Measurements from ENCODE around the gene ZSCAN4.

The ZSCAN4 gene

DNA sequence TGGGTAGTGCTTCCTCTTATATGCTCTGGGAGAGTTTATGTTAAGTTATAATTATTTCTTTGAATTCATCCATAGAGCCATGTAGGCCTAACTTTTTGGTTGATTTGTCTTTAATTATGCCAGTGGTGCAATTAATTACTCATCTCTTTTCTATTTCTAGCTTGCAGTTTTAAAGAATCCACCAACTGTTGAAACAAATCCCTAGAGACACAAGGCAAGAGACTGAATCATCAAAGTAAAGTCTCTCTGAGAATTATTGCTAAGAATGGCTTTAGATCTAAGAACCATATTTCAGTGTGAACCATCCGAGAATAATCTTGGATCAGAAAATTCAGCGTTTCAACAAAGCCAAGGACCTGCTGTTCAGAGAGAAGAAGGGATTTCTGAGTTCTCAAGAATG lies 7.1 kb downstream of the ZSCAN4 start:
- peaks cover 6% of the 10 kb centered on the region; the same call in 1 of the 2 replicates for H3K27me3 ChIP-seq (ENCODE audit: insufficient read depth, low read length)

DNA sequence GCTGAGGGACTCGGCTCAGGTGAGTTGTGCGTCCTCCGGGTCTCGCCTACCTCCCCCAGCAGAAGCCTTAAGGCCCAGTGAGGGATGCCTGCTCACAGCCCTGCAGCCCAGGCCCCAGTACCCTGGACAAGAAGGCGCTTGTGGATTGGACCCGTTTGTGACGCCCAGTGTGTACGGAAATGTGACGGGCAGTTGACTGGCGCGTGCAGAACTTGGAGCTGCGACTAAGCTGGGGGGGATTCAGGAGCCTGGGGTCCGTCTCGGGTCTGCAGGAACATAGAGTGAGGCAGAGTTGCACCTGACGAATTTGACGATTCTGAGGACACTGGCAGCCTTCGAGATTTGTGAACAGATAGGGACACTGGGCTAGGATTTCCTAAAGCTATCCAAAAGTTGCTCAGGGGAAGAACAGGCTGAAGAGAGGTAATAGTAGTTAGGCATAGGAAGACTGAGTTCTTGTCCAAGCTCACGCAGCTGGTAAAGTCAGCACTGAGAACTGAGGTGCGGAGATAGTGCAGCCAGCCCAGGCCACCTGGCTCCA lies 13.6 kb downstream of the ZSCAN4 start:
- H3K36me3 ChIP-seq (ENCODE audit: insufficient read depth, low read length): peaks cover 38% of the 10 kb centered on the region
- peak overlapping the region; percentile 95 for H3K4me3 ChIP-seq (ENCODE audit: low read depth, low read length)
- no peak overlapping the region for H3K27ac ChIP-seq (ENCODE audit: low read depth, low read length)
- H3K79me2 ChIP-seq (ENCODE audit: control insufficient read depth, insufficient read depth, low read length, unreplicated experiment): peaks cover 48% of the 10 kb centered on the region
- H3K4me1 ChIP-seq (ENCODE audit: control insufficient read depth, insufficient read depth, low read length, unreplicated experiment): peaks cover 4% of the 10 kb centered on the region
- H3K27me3 ChIP-seq (ENCODE audit: insufficient read depth, low read length): no peaks in the 10 kb centered on the region
- H2AFZ ChIP-seq (ENCODE audit: low read length, unreplicated experiment): peak overlapping the region; percentile 73

More for the DNA sequence above, 7.1 kb downstream of the ZSCAN4 start:
- H3K4me3 ChIP-seq (ENCODE audit: low read depth, low read length): no peak overlapping the region; the same call in 1 of the 2 replicates
- no peaks in the 10 kb centered on the region for H3K79me2 ChIP-seq (ENCODE audit: control insufficient read depth, insufficient read depth, low read length, unreplicated experiment)
- H3K36me3 ChIP-seq (ENCODE audit: insufficient read depth, low read length): no peaks in the 10 kb centered on the region
- peaks cover 11% of the 10 kb centered on the region for H3K4me1 ChIP-seq (ENCODE audit: control insufficient read depth, insufficient read depth, low read length, unreplicated experiment)
- H3K27ac ChIP-seq (ENCODE audit: low read depth, low read length): no peak overlapping the region
- H2AFZ ChIP-seq (ENCODE audit: low read length, unreplicated experiment): no peak overlapping the region

DNA sequence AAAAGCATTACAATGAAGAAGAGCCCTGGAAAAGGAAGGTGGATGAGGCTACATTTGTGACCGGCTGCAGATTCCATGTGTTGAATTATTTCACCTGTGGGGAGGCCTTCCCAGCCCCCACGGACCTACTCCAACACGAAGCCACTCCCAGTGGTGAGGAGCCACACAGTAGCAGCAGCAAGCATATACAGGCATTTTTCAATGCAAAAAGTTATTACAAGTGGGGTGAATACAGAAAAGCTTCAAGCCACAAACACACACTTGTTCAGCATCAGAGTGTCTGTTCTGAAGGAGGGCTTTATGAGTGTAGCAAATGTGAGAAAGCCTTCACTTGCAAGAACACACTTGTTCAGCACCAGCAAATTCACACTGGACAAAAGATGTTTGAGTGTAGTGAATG lies 18.0 kb downstream of the ZSCAN4 start:
- H3K36me3 ChIP-seq (ENCODE audit: insufficient read depth, low read length): peaks cover 57% of the 10 kb centered on the region
- no peak overlapping the region for H2AFZ ChIP-seq (ENCODE audit: low read length, unreplicated experiment)
- H3K4me1 ChIP-seq (ENCODE audit: control insufficient read depth, insufficient read depth, low read length, unreplicated experiment): peaks cover 4% of the 10 kb centered on the region
- no peak overlapping the region for H3K27ac ChIP-seq (ENCODE audit: low read depth, low read length)
- H3K27me3 ChIP-seq (ENCODE audit: insufficient read depth, low read length): no peaks in the 10 kb centered on the region
- H3K4me3 ChIP-seq (ENCODE audit: low read depth, low read length): no peak overlapping the region
- H3K79me2 ChIP-seq (ENCODE audit: control insufficient read depth, insufficient read depth, low read length, unreplicated experiment): peaks cover 57% of the 10 kb centered on the region

DNA sequence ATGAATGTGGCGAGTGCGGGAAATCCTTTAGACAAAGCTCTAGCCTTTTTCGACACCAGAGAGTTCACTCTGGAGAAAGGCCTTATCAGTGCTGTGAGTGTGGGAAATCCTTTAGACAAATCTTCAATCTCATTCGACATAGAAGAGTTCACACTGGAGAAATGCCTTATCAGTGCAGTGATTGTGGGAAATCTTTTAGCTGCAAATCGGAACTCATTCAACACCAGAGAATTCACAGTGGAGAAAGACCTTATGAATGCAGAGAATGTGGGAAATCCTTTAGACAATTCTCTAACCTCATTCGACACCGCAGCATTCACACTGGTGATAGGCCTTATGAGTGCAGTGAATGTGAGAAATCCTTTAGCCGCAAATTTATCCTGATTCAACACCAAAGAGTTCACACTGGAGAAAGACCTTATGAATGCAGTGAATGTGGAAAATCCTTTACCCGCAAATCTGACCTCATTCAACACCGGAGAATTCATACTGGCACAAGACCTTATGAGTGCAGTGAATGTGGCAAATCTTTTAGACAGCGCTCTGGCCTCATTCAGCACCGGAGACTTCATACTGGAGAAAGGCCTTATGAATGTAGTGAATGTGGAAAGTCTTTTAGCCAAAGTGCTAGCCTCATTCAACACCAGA lies 18.8 kb downstream of the ZSCAN4 start:
- H3K36me3 ChIP-seq (ENCODE audit: insufficient read depth, low read length): peaks cover 57% of the 10 kb centered on the region

DNA sequence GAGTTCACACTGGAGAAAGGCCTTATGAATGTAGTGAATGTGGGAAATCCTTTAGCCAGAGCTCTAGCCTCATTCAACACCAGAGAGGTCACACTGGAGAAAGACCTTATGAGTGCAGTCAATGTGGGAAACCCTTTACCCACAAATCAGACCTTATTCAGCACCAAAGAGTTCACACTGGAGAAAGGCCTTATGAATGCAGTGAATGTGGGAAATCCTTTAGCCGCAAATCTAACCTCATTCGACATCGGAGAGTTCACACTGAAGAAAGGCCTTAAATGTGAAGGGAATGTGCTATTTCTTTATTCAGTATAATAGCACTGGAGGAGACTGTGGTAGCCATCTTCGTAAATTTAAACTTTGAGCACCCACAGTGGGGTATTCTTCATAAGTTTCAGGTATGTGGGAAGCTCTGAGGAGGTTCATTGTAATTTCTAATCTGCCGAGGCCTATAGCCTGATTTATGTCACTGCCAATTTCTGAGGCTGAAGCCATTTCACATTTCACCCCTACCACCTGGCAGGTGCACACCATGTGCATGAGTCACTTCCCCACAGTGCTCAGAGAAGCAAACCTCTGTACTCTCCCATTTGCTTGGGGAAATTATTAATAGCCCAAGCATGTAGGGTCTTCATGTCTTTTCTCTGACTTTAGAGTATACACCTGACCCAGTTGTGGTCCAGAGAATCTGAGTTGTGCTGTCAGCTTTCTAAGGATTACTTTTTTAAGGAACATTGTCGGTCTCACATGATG lies 19.5 kb downstream of the ZSCAN4 start:
- H3K4me3 ChIP-seq (ENCODE audit: low read depth, low read length): no peak overlapping the region
- no peak overlapping the region for H2AFZ ChIP-seq (ENCODE audit: low read length, unreplicated experiment)
- H3K27me3 ChIP-seq (ENCODE audit: insufficient read depth, low read length): no peaks in the 10 kb centered on the region
- H3K79me2 ChIP-seq (ENCODE audit: control insufficient read depth, insufficient read depth, low read length, unreplicated experiment): peaks cover 43% of the 10 kb centered on the region
- peaks cover 1% of the 10 kb centered on the region for H3K4me1 ChIP-seq (ENCODE audit: control insufficient read depth, insufficient read depth, low read length, unreplicated experiment)
- H3K27ac ChIP-seq (ENCODE audit: low read depth, low read length): no peak overlapping the region
- peaks cover 57% of the 10 kb centered on the region for H3K36me3 ChIP-seq (ENCODE audit: insufficient read depth, low read length)

More for the DNA sequence above, 18.8 kb downstream of the ZSCAN4 start:
- H3K79me2 ChIP-seq (ENCODE audit: control insufficient read depth, insufficient read depth, low read length, unreplicated experiment): peaks cover 50% of the 10 kb centered on the region
- no peak overlapping the region for H3K27ac ChIP-seq (ENCODE audit: low read depth, low read length)
- peaks cover 4% of the 10 kb centered on the region for H3K4me1 ChIP-seq (ENCODE audit: control insufficient read depth, insufficient read depth, low read length, unreplicated experiment)
- H3K27me3 ChIP-seq (ENCODE audit: insufficient read depth, low read length): no peaks in the 10 kb centered on the region
- no peak overlapping the region for H2AFZ ChIP-seq (ENCODE audit: low read length, unreplicated experiment)
- no peak overlapping the region for H3K4me3 ChIP-seq (ENCODE audit: low read depth, low read length)

DNA sequence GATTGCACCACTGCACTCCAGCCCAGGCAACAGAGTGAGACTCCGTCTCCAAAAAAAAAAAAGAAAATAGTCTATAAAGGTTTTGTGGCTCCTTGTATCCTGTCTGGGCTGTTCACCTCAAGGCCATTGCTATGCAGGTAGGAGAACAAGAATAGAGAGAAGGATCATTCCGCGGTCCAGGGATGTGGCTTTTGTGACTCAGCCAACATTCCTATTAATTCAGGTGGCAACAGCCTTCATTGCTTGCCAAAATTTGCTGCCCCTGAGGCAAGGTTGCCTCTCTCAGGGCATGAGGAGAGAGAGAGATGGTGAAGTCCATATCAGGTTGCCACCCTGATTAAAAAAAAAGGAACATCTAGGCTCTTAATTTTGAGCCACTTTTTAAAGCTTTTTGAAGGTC lies 21.0 kb downstream of the ZSCAN4 start:
- Histone ChIP-seq H3K4me3 (ENCODE audit: low read depth, low read length) (no peak overlapping the region), H3K27ac (ENCODE audit: low read depth, low read length) (no peak overlapping the region), H3K4me1 (ENCODE audit: control insufficient read depth, insufficient read depth, low read length, unreplicated experiment) (no peaks in the 10 kb centered on the region), H3K36me3 (ENCODE audit: insufficient read depth, low read length) (peaks cover 45% of the 10 kb centered on the region), H3K79me2 (ENCODE audit: control insufficient read depth, insufficient read depth, low read length, unreplicated experiment) (peaks cover 27% of the 10 kb centered on the region), H3K27me3 (ENCODE audit: insufficient read depth, low read length) (no peaks in the 10 kb centered on the region), H2AFZ (ENCODE audit: low read length, unreplicated experiment) (no peak overlapping the region)

DNA sequence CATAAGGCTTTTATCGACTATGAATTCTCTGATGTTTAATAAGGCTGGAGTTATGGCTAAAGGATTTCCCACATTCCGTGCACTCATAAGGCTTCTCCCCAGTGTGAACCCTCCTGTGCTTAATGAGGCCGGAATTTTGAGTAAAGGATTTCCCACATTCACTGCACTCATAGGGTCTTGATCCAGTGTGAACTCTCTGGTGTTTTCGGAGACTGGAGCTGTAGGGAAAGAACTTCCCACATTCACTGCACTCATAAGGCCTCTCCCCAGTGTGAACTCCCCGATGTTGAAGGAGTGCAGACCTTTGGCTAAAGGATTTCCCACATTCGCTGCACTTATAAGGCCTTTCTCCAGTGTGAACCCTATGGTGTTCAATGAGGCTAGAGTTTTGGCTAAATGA lies 32.9 kb downstream of the ZSCAN4 start:
- Histone ChIP-seq H2AFZ (ENCODE audit: low read length, unreplicated experiment) (no peak overlapping the region), H3K36me3 (ENCODE audit: insufficient read depth, low read length) (peaks cover 37% of the 10 kb centered on the region), H3K4me1 (ENCODE audit: control insufficient read depth, insufficient read depth, low read length, unreplicated experiment) (no peaks in the 10 kb centered on the region), H3K4me3 (ENCODE audit: low read depth, low read length) (no peak overlapping the region), H3K79me2 (ENCODE audit: control insufficient read depth, insufficient read depth, low read length, unreplicated experiment) (peaks cover 6% of the 10 kb centered on the region), H3K27me3 (ENCODE audit: insufficient read depth, low read length) (no peaks in the 10 kb centered on the region), H3K27ac (ENCODE audit: low read depth, low read length) (no peak overlapping the region)

DNA sequence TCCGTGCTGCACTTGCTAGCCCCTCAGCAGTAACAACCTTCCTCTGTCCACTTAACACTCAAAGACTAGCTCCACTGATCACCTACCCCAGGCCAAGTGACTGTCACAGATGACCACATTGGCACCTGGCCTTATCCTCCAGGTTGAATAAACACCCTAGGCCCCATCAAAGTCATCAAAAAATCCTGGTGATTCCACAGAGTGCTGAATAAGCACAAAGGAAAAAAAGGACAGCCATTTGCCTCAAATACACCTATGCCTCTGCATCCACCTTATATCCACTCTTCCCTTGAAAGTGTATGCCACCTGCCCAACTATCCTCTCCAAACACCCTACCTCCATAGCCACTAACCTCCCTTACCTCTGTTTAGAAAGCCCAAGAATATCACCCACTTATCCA lies 37.6 kb downstream of the ZSCAN4 start:
- Histone ChIP-seq H3K79me2 (ENCODE audit: control insufficient read depth, insufficient read depth, low read length, unreplicated experiment) (peaks cover 13% of the 10 kb centered on the region), H3K36me3 (ENCODE audit: insufficient read depth, low read length) (peaks cover 19% of the 10 kb centered on the region), H3K27ac (ENCODE audit: low read depth, low read length) (no peak overlapping the region)

DNA sequence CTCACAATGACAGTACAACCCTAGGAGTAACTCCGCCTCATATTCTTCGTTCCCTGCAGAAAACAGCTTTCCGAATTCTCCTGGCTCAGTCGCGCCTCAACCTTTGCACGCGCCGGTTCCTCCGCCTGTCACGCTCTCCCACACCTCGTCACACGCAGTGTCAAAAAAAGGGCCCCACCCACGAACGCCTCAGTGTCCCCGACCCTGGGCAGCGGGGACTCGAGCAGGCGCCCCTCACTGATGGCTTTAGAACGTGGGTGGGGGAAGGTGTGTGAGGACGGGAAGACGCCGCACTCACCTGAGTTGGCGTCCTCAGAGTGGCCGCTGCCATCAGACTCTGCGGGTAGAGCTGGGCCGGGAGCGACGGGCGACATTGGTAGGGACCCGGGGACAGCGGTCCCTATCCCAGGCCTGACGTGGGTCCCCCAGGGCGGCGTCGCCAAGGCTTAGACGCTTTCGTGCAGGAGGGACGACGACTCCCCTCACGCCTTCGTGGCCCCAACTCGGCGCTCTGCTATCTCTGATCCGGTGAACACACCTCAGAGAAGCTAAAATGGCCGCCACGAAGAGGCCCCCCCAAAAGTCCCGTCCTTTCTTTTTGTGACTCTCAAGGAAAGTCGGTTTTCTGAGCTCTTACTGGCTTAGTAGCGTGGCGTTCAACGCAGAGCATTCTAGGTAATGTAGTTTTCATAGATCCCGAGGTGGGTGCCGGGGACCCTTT lies 40.1 kb downstream of the ZSCAN4 start, which contains the start of gene ZNF154:
Gene ZNF154, minus strand, starts transcription at position 564 of the 721 bp plus-strand sequence. Its CDS starts 233 bp downstream, at position 331.
- no peak within 1 kb of the TSS for H3K27ac ChIP-seq (ENCODE audit: low read depth, low read length)
- H3K4me3 ChIP-seq (ENCODE audit: low read depth, low read length): peak within 1 kb of the TSS; percentile 91

More for the DNA sequence above, 37.6 kb downstream of the ZSCAN4 start:
- no peak overlapping the region for H3K4me3 ChIP-seq (ENCODE audit: low read depth, low read length)
- H3K4me1 ChIP-seq (ENCODE audit: control insufficient read depth, insufficient read depth, low read length, unreplicated experiment): peaks cover 5% of the 10 kb centered on the region
- no peak overlapping the region for H2AFZ ChIP-seq (ENCODE audit: low read length, unreplicated experiment)
- H3K27me3 ChIP-seq (ENCODE audit: insufficient read depth, low read length): no peaks in the 10 kb centered on the region

DNA sequence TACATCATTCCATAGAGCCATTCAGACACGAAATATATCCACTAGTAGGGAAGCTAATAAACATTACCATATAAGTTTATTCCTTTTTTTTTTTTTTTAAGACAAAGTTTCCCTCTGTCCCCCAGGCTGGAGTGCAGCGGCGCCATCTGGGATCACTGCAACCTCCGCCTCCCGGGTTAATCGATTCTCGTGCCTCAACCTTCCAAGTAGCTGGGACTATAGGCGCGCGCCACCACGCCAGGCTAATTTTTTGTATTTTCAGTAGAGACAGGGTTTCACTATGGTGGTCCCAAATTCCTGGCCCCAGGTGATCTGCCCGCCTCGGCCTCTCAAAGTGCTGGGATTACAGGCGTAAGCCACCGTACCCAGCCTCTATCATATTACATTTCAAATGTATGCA lies 40.9 kb downstream of the ZSCAN4 start:
- H3K4me1 ChIP-seq (ENCODE audit: control insufficient read depth, insufficient read depth, low read length, unreplicated experiment): peaks cover 5% of the 10 kb centered on the region
- no peak overlapping the region for H3K27ac ChIP-seq (ENCODE audit: low read depth, low read length)
- no peaks in the 10 kb centered on the region for H3K36me3 ChIP-seq (ENCODE audit: insufficient read depth, low read length)
- peaks cover 13% of the 10 kb centered on the region for H3K79me2 ChIP-seq (ENCODE audit: control insufficient read depth, insufficient read depth, low read length, unreplicated experiment)
- H2AFZ ChIP-seq (ENCODE audit: low read length, unreplicated experiment): no peak overlapping the region
- peak overlapping the region; percentile 91 for H3K4me3 ChIP-seq (ENCODE audit: low read depth, low read length)
- H3K27me3 ChIP-seq (ENCODE audit: insufficient read depth, low read length): no peaks in the 10 kb centered on the region

More for the DNA sequence above, 40.1 kb downstream of the ZSCAN4 start, which contains the start of gene ZNF154:
- Histone ChIP-seq H3K27me3 (ENCODE audit: insufficient read depth, low read length) (no peaks in the 10 kb centered on the region), H3K4me1 (ENCODE audit: control insufficient read depth, insufficient read depth, low read length, unreplicated experiment) (peaks cover 5% of the 10 kb centered on the region), H3K36me3 (ENCODE audit: insufficient read depth, low read length) (peaks cover 5% of the 10 kb centered on the region; the same call in 1 of the 2 replicates), H2AFZ (ENCODE audit: low read length, unreplicated experiment) (peak within 1 kb of the TSS; percentile 88), H3K79me2 (ENCODE audit: control insufficient read depth, insufficient read depth, low read length, unreplicated experiment) (peaks cover 13% of the 10 kb centered on the region)
